ENCODE data around the gene BAMBI. TPM values are rescaled to one million over a fixed set of nuclear protein-coding genes. Genes with fewer than 3 reads are reported as not detected.
A peak's percentile ranks its signal among the peaks of the same experiment; 100 is the strongest.

Gene BAMBI
- total and polyA plus RNA-seq, 2 of the 8 experiments (the other 6 are each of a cell fraction or from before 2014, with no cell fraction given) = 5.6 to 26.4 TPM

DNA sequence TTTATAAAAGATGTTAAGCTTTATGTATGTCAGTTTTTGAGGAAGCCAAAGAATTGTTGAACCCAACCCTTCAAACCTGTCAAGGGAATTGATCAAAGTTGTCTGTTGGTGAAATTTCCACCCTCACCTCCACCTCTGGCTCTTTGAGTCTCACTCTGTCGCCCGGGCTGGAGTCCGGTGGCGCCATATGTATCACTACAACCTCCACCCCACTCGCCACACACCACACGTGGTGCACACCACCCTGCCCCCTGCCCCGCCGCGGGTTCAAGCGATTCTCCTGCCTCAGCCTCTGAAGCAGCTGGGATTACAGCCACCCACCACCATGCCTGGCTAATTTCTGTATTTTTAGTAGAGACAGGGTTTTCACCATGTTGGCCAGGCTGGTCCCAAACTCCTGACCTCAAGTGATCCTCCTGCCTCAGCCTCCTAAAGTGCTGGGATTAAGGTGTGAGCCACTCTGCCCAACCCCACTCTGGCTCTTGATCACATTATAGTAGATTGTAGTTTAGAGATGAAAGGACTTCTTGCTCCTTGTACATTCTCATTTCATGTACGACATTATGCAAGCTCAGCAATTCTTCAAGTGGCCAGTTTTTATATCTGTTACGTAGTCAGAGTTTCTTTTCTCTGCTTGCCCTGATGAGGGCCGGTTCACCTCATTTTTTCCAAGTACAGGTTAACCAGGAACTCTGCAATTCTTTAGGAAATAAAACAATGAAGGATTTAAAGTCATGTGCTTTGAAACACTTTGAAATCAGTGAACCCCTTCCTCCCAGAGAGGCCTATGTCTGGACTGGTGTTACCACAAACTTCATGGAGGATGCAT, 7.0 kb downstream of the BAMBI start:
- H3K4me2 ChIP-seq (ENCODE audit: insufficient read depth in 1 of 2, low read depth in 2 of 2, low read length in 2 of 2) = no peak overlapping the region
- peaks cover 0 to 22% (median 11%) of the 10 kb centered on the region in 4 experiments; a peak in 6 of 8 replicates for H3K36me3 ChIP-seq (ENCODE audit: control insufficient read depth in 2 of 4, insufficient read depth in 4 of 4, low read length in 3 of 4)
- H3K18ac ChIP-seq (ENCODE audit: extremely low read depth, low read length) = no peak overlapping the region
- no peak overlapping the region for H2BK20ac ChIP-seq (ENCODE audit: low read length)
- 97% methylated on average over 13 of the region's 13 CpGs; no CpG with 5 or more reads in 1 of the 2 experiments for WGBS, 2 experiments (ENCODE audit: extremely low coverage in 1 of 2, insufficient coverage in 1 of 2, insufficient read length in 1 of 2, insufficient replicate concordance in 2 of 2, low coverage in 1 of 2, low lambda C conversion rate in 2 of 2, missing lambda C conversion rate in 1 of 2)
- H3K9me3 ChIP-seq (ENCODE audit: insufficient read depth in 2 of 2, low read depth in 1 of 2, low read length in 1 of 2) = no peaks in the 10 kb centered on the region
- H4K8ac ChIP-seq (ENCODE audit: extremely low read depth, insufficient read depth, low read length) = no peak overlapping the region
- peaks cover 8 to 9% of the 10 kb centered on the region in 2 experiments for H4K20me1 ChIP-seq (replicated peaks in 1 of 2; ENCODE audit: control insufficient read depth in 1 of 2, insufficient read depth in 2 of 2, low read length in 2 of 2)
- H3K79me1 ChIP-seq (ENCODE audit: low read depth, low read length) = peaks cover 9% of the 10 kb centered on the region
- no peak overlapping the region for H3K27ac ChIP-seq (ENCODE audit: low read depth, low read length)
- FAIRE-seq (no peak), DNase-seq (ENCODE audit: low read depth in 1 of 2, low spot score in 2 of 2) (no peak)
- H2BK15ac ChIP-seq (ENCODE audit: low read length) = no peak overlapping the region
- no peak overlapping the region for H3K4ac ChIP-seq (replicated peaks; ENCODE audit: insufficient read length, low read depth, low read length)
- peaks cover 4 to 38% of the 10 kb centered on the region in 2 experiments; a peak in 3 of 4 replicates for H3K79me2 ChIP-seq (ENCODE audit: control insufficient read depth in 1 of 2, insufficient read depth in 2 of 2, low read length in 2 of 2)
- no peak overlapping the region for H2BK12ac ChIP-seq (ENCODE audit: low read depth, low read length)
- TF ChIP-seq KDM5A (IDR thresholded peaks at IDR 0.05; ENCODE audit: low read length) (no peak), MAFK (IDR thresholded peaks at IDR 0.05; ENCODE audit: low read depth, low read length) (peak; percentile 96), HDAC6 (IDR thresholded peaks at IDR 0.05; ENCODE audit: low read depth, low read length) (no peak), CEBPB (IDR thresholded peaks at IDR 0.05; ENCODE audit: low read depth, low read length) (no peak), CBX8 (IDR thresholded peaks at IDR 0.05; ENCODE audit: borderline replicate concordance, low read depth, low read length) (no peak), RAD21 (IDR thresholded peaks at IDR 0.05 in 1 of 2, conservative IDR thresholded peaks at IDR 0.05 in 1 of 2; ENCODE audit: low read depth in 2 of 2, low read length in 2 of 2) (no peak)
- POLR2A ChIA-PET (ENCODE audit: partially characterized antibody) = no interaction called here
- CTCF ChIA-PET (ENCODE audit: partially characterized antibody) = interaction anchor here (0.6 to 1.7 kb wide), 4 partner anchors 11 to 399 kb away, joined by 3 to 5 read pairs (median 4); no protein-coding TSS in a partner anchor
- H3K23me2 ChIP-seq (ENCODE audit: low read depth, low read length) = no peaks in the 10 kb centered on the region
- H3K23ac ChIP-seq (ENCODE audit: insufficient read length) = no peak overlapping the region
- H3K9ac ChIP-seq (replicated peaks in 1 of 4; ENCODE audit: extremely low read depth in 1 of 4, low read depth in 3 of 4, low read length in 3 of 4) = no peak overlapping the region; a peak in 1 of 7 replicates
- no peak overlapping the region for H2AFZ ChIP-seq (ENCODE audit: low read length)
- H3K14ac ChIP-seq (ENCODE audit: insufficient read length) = no peak overlapping the region
- no peak overlapping the region for H3K4me3 ChIP-seq (ENCODE audit: extremely low read depth in 1 of 4, insufficient read depth in 2 of 4, low read depth in 3 of 4, low read length in 4 of 4)
- H2AK5ac ChIP-seq (ENCODE audit: low read depth, low read length) = no peak overlapping the region
- H3K56ac ChIP-seq (replicated peaks; ENCODE audit: insufficient read length, low read depth, low read length) = no peak overlapping the region
- H2BK120ac ChIP-seq (replicated peaks; ENCODE audit: low read depth, low read length) = no peak overlapping the region
- H2BK5ac ChIP-seq (ENCODE audit: low read depth, low read length) = no peak overlapping the region
- H4K91ac ChIP-seq (replicated peaks; ENCODE audit: insufficient read length, low read length) = no peak overlapping the region
- peaks cover 3 to 26% (median 13%) of the 10 kb centered on the region in 4 experiments; a peak in 6 of 7 replicates for H3K4me1 ChIP-seq (replicated peaks in 1 of 4; ENCODE audit: control insufficient read depth in 3 of 4, insufficient read depth in 4 of 4, low read length in 3 of 4)
- no peak overlapping the region for H4K5ac ChIP-seq (ENCODE audit: insufficient read length, low read depth, low read length)
- H3K27me3 ChIP-seq (replicated peaks in 1 of 4; ENCODE audit: control insufficient read depth in 3 of 4, extremely low read depth in 1 of 4, insufficient read depth in 3 of 4, low read length in 3 of 4) = no peaks in the 10 kb centered on the region

Data from H1 (cell line).